ENCODE results near the gene TXNRD3. TPM values are rescaled to one million over a fixed set of nuclear protein-coding genes. Genes with fewer than 3 reads are reported as not detected.

Gene TXNRD3
- total and polyA plus RNA-seq, 3 experiments from 2014 or later = 1.3 TPM

Other genes with a start within 250 kb of the TXNRD3 start
- gene ZXDC, start 179.2 kb downstream of the TXNRD3 start, total RNA-seq = 10 to 100 TPM; 24.2 to 25.0 TPM
- 24.6 TPM for gene ZXDC, start 179.2 kb downstream of the TXNRD3 start, polyA plus RNA-seq
- not detected for gene UROC1, start 137.4 kb downstream of the TXNRD3 start, total RNA-seq
- not detected for gene UROC1, start 137.4 kb downstream of the TXNRD3 start, polyA plus RNA-seq
- gene CHST13, start 131.0 kb downstream of the TXNRD3 start, total RNA-seq = under 1 TPM; 0.24 to 0.31 TPM
- not detected for gene CHST13, start 131.0 kb downstream of the TXNRD3 start, polyA plus RNA-seq
- not detected for gene C3orf22, start 96.2 kb downstream of the TXNRD3 start, total RNA-seq
- gene C3orf22, start 96.2 kb downstream of the TXNRD3 start, polyA plus RNA-seq = not detected
- 10 to 100 TPM; 15.0 to 16.7 TPM for gene CHCHD6, start 49.1 kb upstream of the TXNRD3 start, total RNA-seq
- 12.0 TPM for gene CHCHD6, start 49.1 kb upstream of the TXNRD3 start, polyA plus RNA-seq

Data from CD8-positive, alpha-beta memory T cell (primary cell).